Germinal center (tissue), 1 donor: ENCODE measurements around the gene SMURF2.
"Not testable (repeated sequence)": the region's sequence is repeated elsewhere in the genome, so short reads cannot be mapped to it uniquely, and the experiment has no call there.

Experiments used
- DNase-seq: peaks from one replicate; pipeline ENCODE4 v3.0.0; 2012; ENCODE audit warnings: mixed read lengths, low spot score

The SMURF2 gene

DNA sequence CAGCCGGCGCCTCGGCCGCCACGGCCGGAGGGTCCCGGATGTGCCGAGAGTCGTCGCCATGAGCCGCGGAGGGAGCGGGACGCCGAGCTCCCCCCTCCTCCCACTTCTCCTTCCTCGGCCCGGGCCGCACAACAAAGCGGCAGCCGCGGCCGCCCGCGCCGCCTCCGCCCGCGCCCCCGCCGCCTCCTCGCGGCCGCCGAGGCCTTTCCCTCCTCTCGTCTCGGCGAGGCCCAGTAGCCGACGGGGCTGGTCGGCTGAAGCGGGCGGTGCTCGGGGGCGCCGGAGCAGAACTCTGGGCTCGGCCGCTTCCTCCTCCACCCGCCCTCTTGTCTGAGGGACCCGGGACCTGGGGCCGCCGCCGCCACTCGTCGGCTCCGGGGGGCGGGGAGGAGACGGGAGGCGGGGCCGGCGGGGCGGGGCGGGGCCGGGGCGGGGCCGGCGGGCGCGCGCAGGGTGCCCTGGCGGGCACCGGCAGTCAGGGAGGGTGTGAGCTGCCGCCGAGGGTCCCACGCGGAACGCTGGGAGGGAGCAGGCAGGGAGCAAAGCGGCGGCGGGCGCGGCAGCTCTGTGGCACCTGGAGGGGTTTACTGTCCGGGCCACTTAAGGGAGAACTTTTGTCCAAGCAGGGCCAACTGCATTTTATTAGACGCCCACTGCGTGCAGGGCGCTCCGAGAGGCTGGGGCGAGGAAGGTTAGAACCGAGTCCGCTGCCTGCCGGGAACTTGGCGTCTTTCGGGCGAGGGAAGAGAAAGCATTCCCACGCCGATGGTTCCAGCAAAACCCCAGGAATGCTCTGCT is at the start of gene SMURF2:
SMURF2 (minus strand) TSS at position 332 of the 798 bp plus-strand sequence. CDS start 427 bp downstream, outside the sequence.
- peak; percentile 94 for DNase-seq

DNA sequence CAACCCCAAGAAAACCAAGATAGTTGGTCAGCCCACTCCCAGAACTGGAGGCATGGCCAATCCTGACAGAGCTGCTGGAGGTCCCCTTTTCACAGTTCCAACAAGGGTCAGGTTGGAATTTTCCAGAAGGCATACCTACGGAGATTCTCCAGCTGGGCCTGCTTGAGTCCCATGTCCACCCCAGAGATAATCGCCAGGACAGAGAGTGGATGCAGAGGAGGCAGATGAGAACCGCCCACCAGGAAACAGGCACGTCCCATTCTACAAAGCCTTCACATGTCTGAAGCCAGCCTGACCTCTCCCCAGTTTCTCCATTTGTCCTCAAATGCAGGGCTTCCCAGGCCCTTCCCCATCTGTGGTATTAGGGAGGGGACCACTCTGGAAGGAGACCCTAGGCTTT is 47.4 kb upstream of the SMURF2 start:
- DNase-seq: no peak

DNA sequence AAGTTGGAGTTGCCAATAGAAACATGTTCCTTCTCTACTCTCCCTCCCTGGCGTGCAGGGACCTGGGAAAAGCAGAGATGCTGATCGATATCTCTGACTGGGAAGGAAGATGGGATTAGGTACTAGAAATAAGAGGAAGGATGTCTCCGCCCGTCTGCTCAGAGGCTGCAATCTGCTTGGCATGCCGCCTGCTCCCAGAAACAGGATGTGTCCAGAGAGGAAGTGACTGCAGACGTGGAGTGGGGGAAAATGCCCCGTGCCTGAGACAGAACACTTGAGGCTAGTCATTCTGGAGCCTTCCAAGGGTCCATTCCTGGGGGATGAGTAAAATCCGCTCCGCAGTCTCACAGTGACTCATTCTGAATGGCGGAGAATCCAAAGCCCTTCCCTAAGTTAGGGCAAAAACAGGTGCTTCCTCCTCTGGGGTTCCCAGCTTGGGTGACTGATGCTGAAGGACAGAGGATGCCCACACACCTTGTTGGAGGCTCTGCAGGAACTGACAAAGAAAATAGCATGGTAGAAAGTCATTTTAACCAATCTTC is 45.0 kb upstream of the SMURF2 start:
- DNase-seq: no peak

DNA sequence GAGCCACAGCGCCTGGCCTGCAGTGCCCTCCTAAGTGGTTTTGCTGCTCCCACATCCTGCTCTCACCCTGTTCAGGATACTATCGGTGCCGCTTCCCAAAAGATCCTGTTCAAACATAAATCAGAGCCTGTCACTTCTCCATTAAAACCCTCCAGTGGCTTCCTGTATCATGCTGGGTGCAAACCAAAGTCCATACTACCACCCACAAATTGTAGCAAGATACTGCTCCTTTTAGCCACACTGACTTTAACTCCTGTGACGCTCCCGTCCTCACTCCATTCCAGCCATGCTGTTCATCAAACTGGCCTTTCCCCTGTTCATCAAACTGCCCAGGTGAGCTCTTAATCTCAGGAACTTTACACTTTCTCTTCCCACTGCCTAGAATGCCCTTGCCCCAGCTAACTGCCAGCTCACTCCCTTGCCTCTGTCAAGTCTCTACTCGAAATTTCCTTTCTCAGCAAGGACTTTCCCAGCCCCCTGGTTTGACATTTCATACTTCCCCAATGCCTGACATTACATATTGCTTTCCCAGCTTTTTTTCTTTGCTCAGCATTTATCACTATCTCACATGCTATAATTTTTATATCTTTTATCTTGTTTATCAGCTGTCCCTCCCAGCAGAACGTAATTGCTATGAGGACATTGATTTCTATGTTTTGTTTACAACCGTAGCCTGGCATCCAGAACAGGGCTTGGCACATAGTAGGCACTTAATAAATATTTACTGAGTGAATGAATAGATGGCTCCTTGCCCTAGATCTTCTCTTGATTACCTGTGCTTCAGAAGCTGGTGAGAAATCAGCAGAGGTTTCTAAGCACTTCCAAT is 44.3 kb upstream of the SMURF2 start:
- no peak for DNase-seq

- no peak for DNase-seq
These were observed 40.7 kb upstream of the SMURF2 start for GRCh38 chr17:64702815-64703214.

GRCh38 chr17:64698725-64699124 is 36.6 kb upstream of the SMURF2 start:
- DNase-seq: no peak

DNA sequence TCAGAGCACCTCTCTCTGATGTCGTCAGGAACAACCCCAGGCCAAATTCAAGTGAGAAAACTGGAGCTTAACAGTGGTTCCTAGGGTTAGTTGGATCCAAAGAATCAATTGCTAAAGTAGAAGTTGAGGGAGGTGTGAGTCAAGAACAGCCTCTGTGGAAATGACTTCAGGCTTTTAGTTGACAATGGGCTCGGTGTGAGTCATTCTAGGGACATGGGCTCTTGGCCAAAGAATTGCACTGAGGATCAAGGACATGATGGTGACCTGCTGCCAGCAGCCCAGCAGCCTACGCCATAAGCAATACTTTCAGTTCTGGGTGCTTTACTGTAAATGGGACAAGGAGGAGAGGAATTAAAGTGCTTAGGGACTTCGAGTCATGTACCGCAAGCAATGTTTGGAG is 32.1 kb upstream of the SMURF2 start:
- DNase-seq: no peak

GRCh38 chr17:64692187-64692586 is 30.1 kb upstream of the SMURF2 start:
- DNase-seq: no peak

GRCh38 chr17:64689106-64689505 is 27.0 kb upstream of the SMURF2 start:
- DNase-seq: no peak

DNA sequence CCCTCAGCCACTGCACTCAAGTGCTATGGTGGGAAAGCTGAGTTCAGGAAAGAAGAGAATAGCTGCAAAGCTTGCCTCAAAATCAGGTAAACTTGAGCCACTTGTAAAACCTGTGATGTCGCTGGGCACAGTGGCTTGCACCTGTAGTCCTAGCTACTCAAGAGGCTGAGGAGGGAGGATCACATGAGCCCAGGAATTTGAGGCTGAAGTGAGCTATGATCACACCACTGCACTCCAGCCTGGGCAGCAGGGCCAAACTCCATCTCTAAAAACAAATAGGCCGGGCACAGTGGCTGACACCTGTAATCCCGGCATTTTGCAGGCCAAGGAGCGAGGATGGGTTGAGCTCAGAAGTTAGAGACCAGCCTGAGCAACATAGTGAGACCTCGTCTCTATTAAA is 26.4 kb upstream of the SMURF2 start:
- no peak for DNase-seq

DNA sequence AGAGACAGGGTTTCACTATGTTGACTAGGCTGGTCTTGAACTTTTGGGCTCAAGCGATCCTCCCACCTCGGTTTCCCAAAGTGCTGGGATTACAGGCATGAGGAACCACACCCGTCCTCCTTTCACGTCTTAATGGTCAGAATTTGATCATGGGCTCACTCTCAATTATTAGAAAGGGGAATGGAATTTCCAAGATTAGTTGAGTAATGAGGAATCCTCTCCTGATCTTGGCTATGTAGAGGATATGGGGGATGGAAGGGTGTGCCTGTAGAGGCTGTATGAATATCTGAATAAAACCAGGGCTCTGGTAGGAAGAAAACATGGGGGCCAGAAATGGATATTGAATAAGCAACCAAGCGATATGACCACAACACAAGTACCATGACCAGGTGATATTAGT is 25.9 kb upstream of the SMURF2 start:
- no peak for DNase-seq

DNA sequence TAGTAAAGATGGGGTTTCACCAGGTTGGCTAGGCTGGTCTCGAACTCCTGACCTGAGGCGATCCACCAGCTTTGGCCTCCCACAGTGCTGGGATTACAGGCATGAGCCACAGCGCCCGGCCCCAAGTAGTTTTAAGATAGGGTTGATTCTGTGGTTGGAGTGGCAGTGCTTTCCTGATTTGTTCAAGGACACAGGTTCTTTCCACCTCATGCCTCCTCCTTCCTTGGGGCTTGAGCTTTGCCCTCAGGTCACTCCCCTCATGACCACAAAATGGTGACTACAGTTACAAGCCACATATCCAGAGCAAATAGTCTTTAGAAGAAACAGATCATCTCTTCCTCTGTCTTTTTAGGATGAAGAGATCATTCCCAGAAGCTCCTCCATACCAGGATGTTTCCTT is 25.3 kb upstream of the SMURF2 start:
- DNase-seq: no peak

GRCh38 chr17:64686705-64687104 is 24.6 kb upstream of the SMURF2 start:
- DNase-seq: no peak

GRCh38 chr17:64685705-64686104 is 23.6 kb upstream of the SMURF2 start:
- no peak for DNase-seq

GRCh38 chr17:64683796-64684195 is 21.7 kb upstream of the SMURF2 start:
- DNase-seq: no peak

- DNase-seq: no peak
These were observed 20.4 kb upstream of the SMURF2 start for GRCh38 chr17:64682261-64683181.

GRCh38 chr17:64679710-64680216 is 17.7 kb upstream of the SMURF2 start:
- DNase-seq: no peak

DNA sequence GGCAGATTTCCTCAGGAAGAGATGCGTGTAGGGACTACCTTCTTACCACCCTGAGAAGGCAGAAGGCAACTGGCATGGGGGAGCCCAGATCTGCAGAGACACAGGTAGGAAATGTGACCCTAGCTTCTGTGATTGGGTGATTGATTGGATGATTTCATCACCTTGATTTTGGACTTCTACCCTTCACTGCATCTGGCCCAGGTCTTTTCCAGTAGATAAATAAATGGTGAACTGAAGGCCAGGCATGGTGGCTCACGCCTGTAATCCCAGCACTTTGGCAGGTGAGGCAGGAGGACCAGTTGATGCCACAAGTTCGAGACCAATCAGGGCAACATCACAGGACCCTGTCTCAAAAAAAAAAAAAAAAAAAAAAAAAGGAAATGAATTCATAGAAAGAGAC is 14.7 kb upstream of the SMURF2 start:
- no peak for DNase-seq

- DNase-seq: not testable (repeated sequence)
These were observed 8.9 kb upstream of the SMURF2 start for GRCh38 chr17:64670843-64671590.

GRCh38 chr17:64667807-64668721 is 6.0 kb upstream of the SMURF2 start:
- DNase-seq: not testable (repeated sequence)
